Measurements from ENCODE around the gene RASAL2. TPM values are rescaled to one million over a fixed set of nuclear protein-coding genes. Genes with fewer than 3 reads are reported as not detected.

RASAL2 gene
- total RNA-seq, 4 donors from 2014 or later = 31.8 to 48.3 (median 37.8) TPM

DNA sequence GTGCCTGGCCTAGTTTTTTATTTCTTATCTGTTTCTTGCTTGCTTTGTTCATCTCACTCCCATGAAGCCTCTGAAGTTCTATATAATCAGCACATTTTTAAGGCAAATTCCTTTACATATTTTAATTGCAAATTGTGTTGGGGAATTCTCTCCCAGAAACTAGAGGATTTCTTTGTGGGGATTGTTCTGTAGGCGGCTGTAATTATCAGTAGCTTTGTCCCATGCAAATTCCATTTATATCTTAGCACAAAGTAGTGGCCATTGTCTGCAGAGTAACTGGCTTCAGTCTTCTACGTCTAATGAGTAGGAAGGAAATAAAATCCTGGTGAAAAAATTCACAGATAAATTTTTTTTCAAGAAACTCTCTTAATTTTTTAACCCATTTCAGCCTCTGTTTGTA is 367.2 kb downstream of the RASAL2 start:
- Histone ChIP-seq H3K4me1 (no peaks in the 10 kb centered on the region), H3K27me3 (no peaks in the 10 kb centered on the region)
- TF ChIP-seq POLR2AphosphoS5 (IDR thresholded peaks at IDR 0.05) (no peak), POLR2A (IDR thresholded peaks at IDR 0.05) (no peak), EP300 (IDR thresholded peaks at IDR 0.05) (no peak)
- TF ChIP-seq, protein P1, sequence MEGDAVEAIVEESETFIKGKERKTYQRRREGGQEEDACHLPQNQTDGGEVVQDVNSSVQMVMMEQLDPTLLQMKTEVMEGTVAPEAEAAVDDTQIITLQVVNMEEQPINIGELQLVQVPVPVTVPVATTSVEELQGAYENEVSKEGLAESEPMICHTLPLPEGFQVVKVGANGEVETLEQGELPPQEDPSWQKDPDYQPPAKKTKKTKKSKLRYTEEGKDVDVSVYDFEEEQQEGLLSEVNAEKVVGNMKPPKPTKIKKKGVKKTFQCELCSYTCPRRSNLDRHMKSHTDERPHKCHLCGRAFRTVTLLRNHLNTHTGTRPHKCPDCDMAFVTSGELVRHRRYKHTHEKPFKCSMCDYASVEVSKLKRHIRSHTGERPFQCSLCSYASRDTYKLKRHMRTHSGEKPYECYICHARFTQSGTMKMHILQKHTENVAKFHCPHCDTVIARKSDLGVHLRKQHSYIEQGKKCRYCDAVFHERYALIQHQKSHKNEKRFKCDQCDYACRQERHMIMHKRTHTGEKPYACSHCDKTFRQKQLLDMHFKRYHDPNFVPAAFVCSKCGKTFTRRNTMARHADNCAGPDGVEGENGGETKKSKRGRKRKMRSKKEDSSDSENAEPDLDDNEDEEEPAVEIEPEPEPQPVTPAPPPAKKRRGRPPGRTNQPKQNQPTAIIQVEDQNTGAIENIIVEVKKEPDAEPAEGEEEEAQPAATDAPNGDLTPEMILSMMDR (IDR thresholded peaks at IDR 0.05) = no peak

DNA sequence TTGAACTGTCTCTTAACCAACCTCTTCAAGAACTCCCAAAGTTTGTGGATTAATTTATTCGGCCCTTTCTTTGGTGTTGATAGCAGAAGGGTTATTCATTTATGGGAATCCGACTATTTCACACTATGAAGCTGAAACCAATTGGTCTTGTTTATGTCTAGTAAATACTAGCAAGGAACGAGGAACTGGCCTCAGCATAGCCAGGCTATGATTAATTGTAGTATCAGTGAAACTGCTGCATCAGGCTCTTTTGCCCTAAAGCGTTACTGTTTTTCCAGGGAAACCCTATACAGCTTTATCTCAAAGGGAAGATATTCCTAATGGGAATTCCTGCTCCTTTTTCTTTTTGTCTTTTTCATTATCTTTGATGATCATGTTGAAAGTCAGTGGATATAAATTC is 367.8 kb downstream of the RASAL2 start:
- Histone ChIP-seq H3K4me1 (no peaks in the 10 kb centered on the region), H3K9me3 (no peaks in the 10 kb centered on the region), H3K4me3 (no peak overlapping the region), H3K27me3 (no peaks in the 10 kb centered on the region), H3K27ac (no peak overlapping the region), H3K36me3 (peaks cover 31% of the 10 kb centered on the region)
- 89% methylated on average over 4 of the region's 4 CpGs for WGBS
- DNase-seq (ENCODE audit: low spot score in 2 of 2) = no peak
- TF ChIP-seq POLR2A (IDR thresholded peaks at IDR 0.05) (no peak), POLR2AphosphoS5 (IDR thresholded peaks at IDR 0.05) (no peak), EP300 (IDR thresholded peaks at IDR 0.05) (no peak)
- TF ChIP-seq, protein P1 (IDR thresholded peaks at IDR 0.05) = no peak

More for the DNA sequence above, 367.2 kb downstream of the RASAL2 start:
- Histone ChIP-seq H3K4me3 (no peak overlapping the region), H3K36me3 (peaks cover 29% of the 10 kb centered on the region), H3K27ac (no peak overlapping the region), H3K9me3 (no peaks in the 10 kb centered on the region)
- WGBS = 79% methylated on average over 2 of the region's 2 CpGs
- no peak for DNase-seq (ENCODE audit: low spot score in 2 of 2)

DNA sequence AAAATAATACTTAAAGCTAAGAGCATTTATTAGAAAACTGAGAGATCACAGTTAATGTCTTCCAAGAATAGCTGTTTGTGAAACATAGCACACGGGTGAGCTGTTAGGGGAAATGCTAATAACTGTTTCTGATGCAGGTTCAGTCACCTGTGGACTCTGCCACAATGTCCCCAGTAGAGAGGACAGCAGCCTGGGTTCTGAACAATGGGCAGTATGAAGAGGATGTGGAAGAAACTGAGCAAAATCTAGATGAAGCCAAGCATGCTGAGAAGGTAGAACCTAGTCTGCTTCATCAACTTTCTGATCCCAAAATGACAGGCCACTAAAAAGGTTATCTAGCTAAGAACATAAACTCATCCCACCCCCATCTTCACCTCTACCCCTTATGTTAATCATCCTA is 370.2 kb downstream of the RASAL2 start:
- Histone ChIP-seq H3K27ac (no peak overlapping the region), H3K9me3 (no peaks in the 10 kb centered on the region), H3K36me3 (peaks cover 36% of the 10 kb centered on the region), H3K27me3 (no peaks in the 10 kb centered on the region), H3K4me1 (no peaks in the 10 kb centered on the region), H3K4me3 (no peak overlapping the region)
- TF ChIP-seq POLR2AphosphoS5 (IDR thresholded peaks at IDR 0.05) (no peak), EP300 (IDR thresholded peaks at IDR 0.05) (no peak), POLR2A (IDR thresholded peaks at IDR 0.05) (no peak)
- TF ChIP-seq, protein P1 (IDR thresholded peaks at IDR 0.05) = no peak
- no peak for DNase-seq (ENCODE audit: low spot score in 2 of 2)
- 90% methylated on average over 1 of the region's 1 CpG for WGBS

DNA sequence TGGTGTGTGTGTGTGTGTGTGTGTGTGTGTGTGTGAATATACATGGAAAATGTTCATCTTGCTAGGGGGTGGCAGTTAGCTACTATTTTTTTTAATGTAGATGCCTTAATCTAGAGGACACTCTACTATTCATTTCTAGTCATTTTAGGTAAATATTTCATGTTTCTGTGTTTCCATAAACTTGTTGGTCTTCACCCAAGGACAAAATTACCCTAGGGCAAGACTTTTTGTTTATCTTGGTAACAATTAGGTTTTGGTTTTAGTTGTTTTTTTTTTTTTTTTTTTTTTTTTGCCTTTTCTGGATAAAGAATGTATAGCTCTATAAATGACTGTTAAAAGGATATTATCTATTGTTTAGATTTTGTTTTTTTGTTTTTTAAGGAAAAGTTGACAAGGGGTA is 370.7 kb downstream of the RASAL2 start:
- no peak overlapping the region for H3K27ac ChIP-seq
- H3K4me3 ChIP-seq = no peak overlapping the region
- H3K4me1 ChIP-seq = no peaks in the 10 kb centered on the region
- H3K9me3 ChIP-seq = no peaks in the 10 kb centered on the region
- TF ChIP-seq EP300 (IDR thresholded peaks at IDR 0.05) = no peak
- no peak for TF ChIP-seq POLR2AphosphoS5 (IDR thresholded peaks at IDR 0.05)
- no peak for TF ChIP-seq POLR2A (IDR thresholded peaks at IDR 0.05)
- TF ChIP-seq, protein P1 (IDR thresholded peaks at IDR 0.05) = no peak
- no peak for DNase-seq (ENCODE audit: low spot score in 2 of 2)
- no peaks in the 10 kb centered on the region for H3K27me3 ChIP-seq
- peaks cover 38% of the 10 kb centered on the region for H3K36me3 ChIP-seq

DNA sequence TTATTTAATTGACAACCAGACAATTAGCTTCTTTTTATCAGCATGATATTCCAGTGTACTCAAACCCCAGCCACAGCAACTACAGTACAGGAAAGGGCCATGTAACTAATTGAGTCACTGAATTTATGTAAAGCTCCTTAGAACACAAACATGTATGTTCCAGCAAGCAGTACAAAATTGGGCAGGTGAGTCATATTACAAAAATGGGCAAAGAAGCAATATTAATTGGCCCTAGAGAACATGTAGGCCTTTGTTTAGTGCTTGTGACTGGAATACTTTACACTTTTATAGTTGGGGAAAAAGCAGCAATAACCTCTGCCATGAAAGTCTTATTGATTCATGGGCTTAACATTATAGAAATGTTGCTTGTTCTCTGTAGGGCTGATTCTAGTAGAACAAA is 371.1 kb downstream of the RASAL2 start:
- H3K4me1 ChIP-seq = no peaks in the 10 kb centered on the region
- no peaks in the 10 kb centered on the region for H3K9me3 ChIP-seq
- no peak for DNase-seq (ENCODE audit: low spot score in 2 of 2)
- H3K36me3 ChIP-seq = peaks cover 38% of the 10 kb centered on the region
- H3K27me3 ChIP-seq = no peaks in the 10 kb centered on the region
- no peak overlapping the region for H3K27ac ChIP-seq
- TF ChIP-seq, protein P1 (IDR thresholded peaks at IDR 0.05) = no peak
- TF ChIP-seq EP300 (IDR thresholded peaks at IDR 0.05) (no peak), POLR2A (IDR thresholded peaks at IDR 0.05) (no peak), POLR2AphosphoS5 (IDR thresholded peaks at IDR 0.05) (no peak)
- no peak overlapping the region for H3K4me3 ChIP-seq

Measured in suprapubic skin (tissue), 4 donors.